Thoracic aorta (tissue), 2 donors: ENCODE measurements around the gene NKD1. TPM values are rescaled to one million over a fixed set of nuclear protein-coding genes. Genes with fewer than 3 reads are reported as not detected.

Experiments
- ATAC-seq: fragments of 150-250 bp; one replicate; pipeline ENCODE4 v1.8.0; 2017; ENCODE audit warnings: low read depth; ENCODE audit not compliant: insufficient number of reproducible peaks, low FRiP score
- DNase-seq: peaks from one replicate; pipeline ENCODE4 v3.0.0-alpha.2; 2020; ENCODE audit warnings: low spot score
- H3K27ac ChIP-seq, 2 donors: fragments of 200-600 bp; sonication (generic); 1 replicate in 1 of 2; 2 replicates in 1 of 2; pipeline ENCODE4 v1.5.1; 2016; ENCODE audit warnings: mild to moderate bottlenecking in 2 of 2, moderate library complexity in 2 of 2
- H3K27me3 ChIP-seq: fragments of 200-600 bp; sonication (generic); replicated peaks from 2 replicates; pipeline ENCODE4 v1.6.0; 2016; ENCODE audit warnings: mild to moderate bottlenecking; ENCODE audit not compliant: insufficient read depth
- H3K36me3 ChIP-seq: fragments of 200-600 bp; sonication (generic); one replicate; pipeline ENCODE4 v1.5.1; 2016
- H3K4me1 ChIP-seq, 2 donors: fragments of 200-600 bp; sonication (generic); 1 replicate in 1 of 2; 2 replicates in 1 of 2; pipeline versions ENCODE4 v1.5.1 to v1.6.0; 2016; ENCODE audit warnings: low read depth in 2 of 2, mild to moderate bottlenecking in 1 of 2; ENCODE audit not compliant: control insufficient read depth in 1 of 2
- H3K4me3 ChIP-seq: fragments of 200-600 bp; sonication (generic); 2 replicates; pipeline ENCODE4 v1.5.1; 2016; ENCODE audit warnings: mild to moderate bottlenecking
- H3K9me3 ChIP-seq: fragments of 200-600 bp; sonication (generic); 2 replicates; pipeline ENCODE4 v1.5.1; 2016
- total RNA-seq, 2 donors: library from RNA; depleted of rRNA; stranded (reverse); fragments of >200 nt; gene quantifications; one replicate each; pipeline versions ENCODE4 v1.1.0 to v1.2.3, GENCODE V29; 2016
- TF ChIP-seq, protein P1 (sequence below): fragments of 200-600 bp; sonication (generic); IDR thresholded peaks from one replicate; pipeline ENCODE4 v1.5.1; 2019; ENCODE audit warnings: antibody characterized with exemption

Gene NKD1
- total RNA-seq, 2 donors from 2014 or later, result 30.2 to 41.7 TPM

DNA sequence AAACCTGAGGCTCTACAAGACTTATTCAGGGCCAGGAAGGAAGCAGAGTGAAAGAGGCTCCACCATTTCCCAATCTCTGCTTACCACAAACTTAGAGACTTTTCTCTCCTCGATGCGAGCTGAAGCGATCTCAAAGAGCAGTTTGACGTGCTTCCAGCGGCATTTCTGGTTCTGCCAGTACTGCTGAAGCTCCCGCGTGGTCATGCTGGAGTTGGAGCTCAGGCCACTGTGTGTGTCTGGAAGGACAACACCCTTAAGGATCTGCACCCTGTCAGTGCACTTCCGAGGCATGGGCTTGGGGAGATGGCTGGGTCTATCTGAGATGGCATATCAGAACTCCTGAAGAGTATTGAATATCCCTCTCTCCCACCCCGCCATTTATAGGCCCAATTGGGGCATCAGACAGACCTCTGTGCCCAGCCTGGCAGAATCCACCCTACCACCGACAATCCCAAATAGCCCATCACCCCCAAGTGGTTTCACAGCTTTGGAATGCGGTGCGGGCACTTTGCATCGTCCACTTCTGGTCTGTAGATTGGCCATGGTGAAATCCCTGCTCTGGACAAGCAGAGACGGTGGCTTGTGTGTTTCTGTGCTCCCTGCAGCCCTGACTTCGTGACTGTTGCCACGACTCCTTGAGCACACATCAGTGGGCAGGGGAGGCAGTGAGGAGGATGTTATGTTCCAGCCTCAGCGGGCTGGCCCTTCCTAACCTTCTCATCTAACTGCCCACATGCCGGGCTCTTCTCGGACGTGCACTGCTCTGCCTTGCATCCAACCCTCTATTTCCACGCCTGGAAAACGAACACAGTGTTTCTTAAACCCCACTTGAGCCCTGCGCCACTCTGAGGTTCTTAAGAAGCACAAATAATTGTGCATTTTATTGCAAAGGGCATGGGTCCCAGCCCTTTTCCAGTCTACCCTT, 127.8 kb downstream of the NKD1 start:
- no peak overlapping the region for H3K27ac ChIP-seq
- H3K27me3 ChIP-seq, result no peaks in the 10 kb centered on the region
- no peak overlapping the region for H3K4me3 ChIP-seq
- TF ChIP-seq, protein P1, sequence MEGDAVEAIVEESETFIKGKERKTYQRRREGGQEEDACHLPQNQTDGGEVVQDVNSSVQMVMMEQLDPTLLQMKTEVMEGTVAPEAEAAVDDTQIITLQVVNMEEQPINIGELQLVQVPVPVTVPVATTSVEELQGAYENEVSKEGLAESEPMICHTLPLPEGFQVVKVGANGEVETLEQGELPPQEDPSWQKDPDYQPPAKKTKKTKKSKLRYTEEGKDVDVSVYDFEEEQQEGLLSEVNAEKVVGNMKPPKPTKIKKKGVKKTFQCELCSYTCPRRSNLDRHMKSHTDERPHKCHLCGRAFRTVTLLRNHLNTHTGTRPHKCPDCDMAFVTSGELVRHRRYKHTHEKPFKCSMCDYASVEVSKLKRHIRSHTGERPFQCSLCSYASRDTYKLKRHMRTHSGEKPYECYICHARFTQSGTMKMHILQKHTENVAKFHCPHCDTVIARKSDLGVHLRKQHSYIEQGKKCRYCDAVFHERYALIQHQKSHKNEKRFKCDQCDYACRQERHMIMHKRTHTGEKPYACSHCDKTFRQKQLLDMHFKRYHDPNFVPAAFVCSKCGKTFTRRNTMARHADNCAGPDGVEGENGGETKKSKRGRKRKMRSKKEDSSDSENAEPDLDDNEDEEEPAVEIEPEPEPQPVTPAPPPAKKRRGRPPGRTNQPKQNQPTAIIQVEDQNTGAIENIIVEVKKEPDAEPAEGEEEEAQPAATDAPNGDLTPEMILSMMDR, result no peak
- H3K9me3 ChIP-seq, result peaks cover 7% of the 10 kb centered on the region
- ATAC-seq, result no peak
- DNase-seq, result no peak
- H3K36me3 ChIP-seq, result peaks cover 5% of the 10 kb centered on the region
- H3K4me1 ChIP-seq, result no peaks in the 10 kb centered on the region

GRCh38 chr16:50676684-50677225, 128.6 kb downstream of the NKD1 start:
- DNase-seq (no peak), ATAC-seq (no peak)
- Histone ChIP-seq H3K36me3 (peaks cover 5% of the 10 kb centered on the region), H3K4me3 (no peak overlapping the region), H3K27me3 (no peaks in the 10 kb centered on the region), H3K27ac (no peak overlapping the region), H3K9me3 (peaks cover 5% of the 10 kb centered on the region), H3K4me1 (no peaks in the 10 kb centered on the region)
- TF ChIP-seq, protein P1, result no peak

DNA sequence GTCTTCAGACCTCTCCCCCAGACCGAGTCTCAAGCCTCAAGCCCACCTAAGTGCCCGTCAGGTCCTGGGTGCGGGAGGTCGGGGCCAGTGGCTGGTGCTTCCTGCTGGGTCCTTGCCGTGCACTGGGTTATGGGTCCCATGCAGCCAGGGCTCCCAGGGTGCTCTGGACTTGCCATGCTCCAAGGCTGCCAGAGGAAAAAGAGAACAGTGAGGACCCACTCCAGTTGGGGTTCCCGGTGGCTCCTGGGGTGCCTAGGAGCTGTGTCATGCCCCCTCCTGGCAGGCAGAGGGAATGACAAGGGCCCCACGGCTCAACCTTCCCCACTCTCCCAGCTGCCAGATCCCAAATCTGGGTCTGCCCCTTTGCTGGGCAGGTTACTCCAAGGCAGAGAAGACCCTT, 129.2 kb downstream of the NKD1 start:
- no peak for ATAC-seq
- no peak for DNase-seq

DNA sequence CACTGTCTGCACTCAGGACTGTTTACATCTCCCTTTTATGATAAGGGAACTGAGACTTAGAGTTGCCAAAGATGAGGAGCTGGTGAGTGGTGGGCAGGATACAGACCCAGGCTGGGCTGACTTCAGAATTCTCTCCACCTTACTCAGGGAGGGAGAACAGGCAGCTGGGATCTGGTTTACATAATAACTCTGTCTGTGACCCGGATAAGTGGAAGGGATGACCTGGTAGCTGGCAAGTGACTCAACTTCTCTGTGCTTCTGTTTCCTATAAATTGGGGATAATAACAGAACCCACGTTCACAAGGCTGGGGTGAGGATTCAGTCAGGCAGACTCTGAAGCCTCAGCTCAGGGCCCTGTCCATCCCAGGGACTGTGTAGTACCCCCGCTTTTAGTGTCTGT, 130.3 kb downstream of the NKD1 start:
- Histone ChIP-seq H3K36me3 (no peaks in the 10 kb centered on the region), H3K9me3 (no peaks in the 10 kb centered on the region), H3K27me3 (no peaks in the 10 kb centered on the region), H3K4me1 (no peaks in the 10 kb centered on the region), H3K27ac (no peak overlapping the region), H3K4me3 (no peak overlapping the region)
- TF ChIP-seq, protein P1, result no peak
- ATAC-seq, result no peak
- no peak for DNase-seq

More for the DNA sequence above, 129.2 kb downstream of the NKD1 start:
- Histone ChIP-seq H3K9me3 (no peaks in the 10 kb centered on the region), H3K27me3 (no peaks in the 10 kb centered on the region), H3K4me3 (no peak overlapping the region), H3K4me1 (no peaks in the 10 kb centered on the region), H3K27ac (no peak overlapping the region), H3K36me3 (no peaks in the 10 kb centered on the region)
- TF ChIP-seq, protein P1, result peak; percentile 28

- Histone ChIP-seq H3K9me3 (no peaks in the 10 kb centered on the region), H3K4me3 (no peak overlapping the region), H3K4me1 (no peaks in the 10 kb centered on the region), H3K36me3 (no peaks in the 10 kb centered on the region), H3K27ac (no peak overlapping the region), H3K27me3 (no peaks in the 10 kb centered on the region)
- DNase-seq, result no peak
- TF ChIP-seq, protein P1, result no peak
- ATAC-seq, result no peak
Observed at GRCh38 chr16:50679266-50679665, 131.1 kb downstream of the NKD1 start.
